Measurements from ENCODE around the gene KLK5. TPM values are rescaled to one million over a fixed set of nuclear protein-coding genes. Genes with fewer than 3 reads are reported as not detected.
A peak's percentile ranks its signal among the peaks of the same experiment; 100 is the strongest.

The KLK5 gene
- total RNA-seq, 1 experiment from 2014 or later: not detected

DNA sequence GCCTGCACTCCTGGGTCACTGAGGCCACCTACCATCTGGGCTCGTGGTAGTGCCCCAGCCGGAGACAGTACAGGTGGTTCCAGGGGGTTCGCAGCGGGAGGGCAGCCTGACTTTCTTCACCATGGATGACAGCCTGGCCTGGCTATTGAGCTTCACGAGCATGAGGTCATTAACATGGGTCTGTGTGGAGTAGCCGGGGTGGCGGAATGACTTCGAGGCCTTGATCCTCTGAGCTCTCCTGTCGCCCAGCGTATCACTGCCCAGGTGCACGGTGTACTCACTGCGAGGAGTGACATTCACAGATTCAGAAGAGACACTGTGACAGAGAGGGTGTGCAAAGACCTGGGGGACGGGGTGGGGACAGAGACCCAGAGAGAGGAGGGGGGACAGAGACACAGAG is 27.4 kb upstream of the KLK5 start:
- no peaks in the 10 kb centered on the region for H3K36me3 Mint-ChIP-seq (ENCODE audit: insufficient read depth, unreplicated experiment)
- H3K4me3 ChIP-seq (ENCODE audit: low read depth, low read length): no peak overlapping the region
- intact Hi-C loops (cut with micrococcal nuclease; ENCODE audit: unreplicated experiment): no loop called here
- no peaks in the 10 kb centered on the region for H3K9me3 ChIP-seq
- peaks cover 14% of the 10 kb centered on the region; the same call in 1 of the 2 replicates for H3K4me1 ChIP-seq
- no peak overlapping the region for H3K4me3 Mint-ChIP-seq (ENCODE audit: unreplicated experiment)
- H3K36me3 ChIP-seq (ENCODE audit: control insufficient read depth, insufficient read depth, low read length): no peaks in the 10 kb centered on the region
- no peak overlapping the region for H3K27ac Mint-ChIP-seq (ENCODE audit: unreplicated experiment)
- H3K9me3 Mint-ChIP-seq (ENCODE audit: unreplicated experiment): no peaks in the 10 kb centered on the region
- no peak for DNase-seq
- TF ChIP-seq, protein P1, sequence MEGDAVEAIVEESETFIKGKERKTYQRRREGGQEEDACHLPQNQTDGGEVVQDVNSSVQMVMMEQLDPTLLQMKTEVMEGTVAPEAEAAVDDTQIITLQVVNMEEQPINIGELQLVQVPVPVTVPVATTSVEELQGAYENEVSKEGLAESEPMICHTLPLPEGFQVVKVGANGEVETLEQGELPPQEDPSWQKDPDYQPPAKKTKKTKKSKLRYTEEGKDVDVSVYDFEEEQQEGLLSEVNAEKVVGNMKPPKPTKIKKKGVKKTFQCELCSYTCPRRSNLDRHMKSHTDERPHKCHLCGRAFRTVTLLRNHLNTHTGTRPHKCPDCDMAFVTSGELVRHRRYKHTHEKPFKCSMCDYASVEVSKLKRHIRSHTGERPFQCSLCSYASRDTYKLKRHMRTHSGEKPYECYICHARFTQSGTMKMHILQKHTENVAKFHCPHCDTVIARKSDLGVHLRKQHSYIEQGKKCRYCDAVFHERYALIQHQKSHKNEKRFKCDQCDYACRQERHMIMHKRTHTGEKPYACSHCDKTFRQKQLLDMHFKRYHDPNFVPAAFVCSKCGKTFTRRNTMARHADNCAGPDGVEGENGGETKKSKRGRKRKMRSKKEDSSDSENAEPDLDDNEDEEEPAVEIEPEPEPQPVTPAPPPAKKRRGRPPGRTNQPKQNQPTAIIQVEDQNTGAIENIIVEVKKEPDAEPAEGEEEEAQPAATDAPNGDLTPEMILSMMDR (IDR thresholded peaks at IDR 0.05; ENCODE audit: insufficient read depth in 1 of 2, low read depth in 1 of 2, low read length in 1 of 2, severe bottlenecking in 1 of 2, unreplicated experiment in 1 of 2): no peak
- ChIA-PET POLR2A (no interaction called here), CTCF (no interaction called here)
- BruUV-seq (replicated peaks): no TSS peak
- H3K27me3 ChIP-seq (replicated peaks; ENCODE audit: control insufficient read depth, insufficient read depth, low read length): no peaks in the 10 kb centered on the region
- peaks cover 9% of the 10 kb centered on the region for H3K27me3 Mint-ChIP-seq (ENCODE audit: insufficient read depth, unreplicated experiment)
- peaks cover 7% of the 10 kb centered on the region for H3K4me1 Mint-ChIP-seq (ENCODE audit: low read depth, unreplicated experiment)

DNA sequence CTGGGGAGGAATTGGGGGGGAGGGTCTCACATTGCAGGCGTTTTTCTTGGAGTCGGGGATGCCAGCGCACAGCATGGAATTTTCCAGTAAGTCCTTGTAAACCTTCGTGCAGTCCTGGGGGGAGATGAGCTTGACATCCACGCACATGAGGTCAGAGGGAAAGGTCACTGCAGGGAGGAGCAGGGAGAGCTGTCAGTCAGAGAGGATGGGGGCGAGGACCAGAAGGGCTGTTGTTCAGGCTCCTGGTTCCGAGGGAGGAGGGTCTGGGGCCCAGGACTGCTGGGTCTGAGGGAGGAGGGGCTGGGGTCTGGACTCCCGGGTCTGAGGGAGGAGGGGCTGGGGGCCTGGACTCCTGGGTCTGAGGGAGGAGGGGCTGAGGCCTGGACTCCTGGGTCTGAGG is 26.9 kb upstream of the KLK5 start:
- H3K27me3 Mint-ChIP-seq (ENCODE audit: insufficient read depth, unreplicated experiment): peaks cover 9% of the 10 kb centered on the region
- H3K9me3 Mint-ChIP-seq (ENCODE audit: unreplicated experiment): no peaks in the 10 kb centered on the region
- intact Hi-C loops (cut with micrococcal nuclease; ENCODE audit: unreplicated experiment): no loop called here

DNA sequence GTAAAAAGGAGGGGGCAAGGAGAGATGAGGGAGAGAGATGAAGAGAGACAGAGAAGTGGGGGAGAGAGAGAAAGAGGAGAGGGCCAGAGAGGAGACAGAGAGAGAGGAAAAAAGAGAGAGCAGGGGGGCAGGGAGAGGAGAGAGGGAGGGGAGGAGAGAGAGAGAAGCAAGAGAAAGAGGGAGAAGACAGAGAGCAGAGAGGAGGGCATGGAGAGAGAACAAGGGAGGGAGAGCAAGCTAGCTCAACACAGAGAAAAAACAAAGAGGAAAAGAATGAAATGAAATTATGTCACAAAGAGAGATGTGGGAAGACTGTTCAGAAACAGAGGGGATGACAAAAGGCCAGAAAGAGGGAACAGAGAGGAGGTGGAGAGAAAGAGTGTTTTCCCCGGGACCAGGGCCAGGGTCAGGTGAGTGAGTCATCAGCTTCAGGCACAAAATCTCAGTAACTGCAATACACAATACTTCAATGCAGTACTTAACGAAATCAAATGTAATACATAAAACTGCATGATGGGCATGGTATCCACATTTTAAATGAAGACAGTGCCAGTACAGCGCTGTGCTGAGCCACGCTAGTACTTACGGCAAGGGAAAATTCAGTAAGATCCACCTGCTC is 26.0 kb upstream of the KLK5 start:
- no peaks in the 10 kb centered on the region for H3K36me3 Mint-ChIP-seq (ENCODE audit: insufficient read depth, unreplicated experiment)

More for the DNA sequence above, 26.9 kb upstream of the KLK5 start:
- Histone ChIP-seq H3K4me3 (ENCODE audit: low read depth, low read length) (no peak overlapping the region), H3K9me3 (no peaks in the 10 kb centered on the region), H3K36me3 (ENCODE audit: control insufficient read depth, insufficient read depth, low read length) (no peaks in the 10 kb centered on the region), H3K4me1 (peaks cover 14% of the 10 kb centered on the region; the same call in 1 of the 2 replicates), H3K27me3 (replicated peaks; ENCODE audit: control insufficient read depth, insufficient read depth, low read length) (no peaks in the 10 kb centered on the region)
- H3K4me3 Mint-ChIP-seq (ENCODE audit: unreplicated experiment): no peak overlapping the region
- no TSS peak for BruUV-seq (replicated peaks)
- ChIA-PET CTCF (no interaction called here), POLR2A (no interaction called here)
- H3K36me3 Mint-ChIP-seq (ENCODE audit: insufficient read depth, unreplicated experiment): no peaks in the 10 kb centered on the region
- H3K27ac Mint-ChIP-seq (ENCODE audit: unreplicated experiment): no peak overlapping the region
- peaks cover 7% of the 10 kb centered on the region for H3K4me1 Mint-ChIP-seq (ENCODE audit: low read depth, unreplicated experiment)
- no peak for DNase-seq
- TF ChIP-seq, protein P1 (IDR thresholded peaks at IDR 0.05; ENCODE audit: insufficient read depth in 1 of 2, low read depth in 1 of 2, low read length in 1 of 2, severe bottlenecking in 1 of 2, unreplicated experiment in 1 of 2): no peak

More for the DNA sequence above, 26.0 kb upstream of the KLK5 start:
- CTCF ChIA-PET: no interaction called here
- POLR2A ChIA-PET: no interaction called here
- Mint-ChIP-seq H3K4me3 (ENCODE audit: unreplicated experiment) (no peak overlapping the region), H3K4me1 (ENCODE audit: low read depth, unreplicated experiment) (peaks cover 7% of the 10 kb centered on the region), H3K27me3 (ENCODE audit: insufficient read depth, unreplicated experiment) (peaks cover 9% of the 10 kb centered on the region), H3K27ac (ENCODE audit: unreplicated experiment) (peak overlapping the region; percentile 14), H3K9me3 (ENCODE audit: unreplicated experiment) (no peaks in the 10 kb centered on the region)
- intact Hi-C loops (cut with micrococcal nuclease; ENCODE audit: unreplicated experiment): no loop called here
- H3K36me3 ChIP-seq (ENCODE audit: control insufficient read depth, insufficient read depth, low read length): no peaks in the 10 kb centered on the region
- TF ChIP-seq, protein P1 (IDR thresholded peaks at IDR 0.05; ENCODE audit: insufficient read depth in 1 of 2, low read depth in 1 of 2, low read length in 1 of 2, severe bottlenecking in 1 of 2, unreplicated experiment in 1 of 2): no peak
- H3K27me3 ChIP-seq (replicated peaks; ENCODE audit: control insufficient read depth, insufficient read depth, low read length): no peaks in the 10 kb centered on the region
- DNase-seq: no peak
- BruUV-seq (replicated peaks): no TSS peak
- H3K4me3 ChIP-seq (ENCODE audit: low read depth, low read length): no peak overlapping the region
- no peaks in the 10 kb centered on the region for H3K9me3 ChIP-seq
- peaks cover 14% of the 10 kb centered on the region; the same call in 1 of the 2 replicates for H3K4me1 ChIP-seq
